ENCODE measurements around the gene ZFC3H1. TPM values are rescaled to one million over a fixed set of nuclear protein-coding genes. Genes with fewer than 3 reads are reported as not detected.

The ZFC3H1 gene
- total RNA-seq, 1 donor from 2014 or later: 38.2 TPM

- Mint-ChIP-seq H3K4me1 (ENCODE audit: unreplicated experiment) (no peaks in the 10 kb centered on the region), H3K9me3 (no peaks in the 10 kb centered on the region), H3K4me3 (no peak overlapping the region), H3K27me3 (no peaks in the 10 kb centered on the region), H3K27ac (no peak overlapping the region), H3K36me3 (no peaks in the 10 kb centered on the region)
- no peak for TF ChIP-seq CTCF (conservative IDR thresholded peaks at IDR 0.05)
- DNase-seq (ENCODE audit: extremely low spot score, unreplicated experiment): no peak
Observed at GRCh38 chr12:71587012-71587411, 76.6 kb downstream of the ZFC3H1 start.

- Mint-ChIP-seq H3K36me3 (no peaks in the 10 kb centered on the region), H3K4me1 (ENCODE audit: unreplicated experiment) (no peaks in the 10 kb centered on the region), H3K27ac (no peak overlapping the region), H3K9me3 (no peaks in the 10 kb centered on the region), H3K4me3 (no peak overlapping the region), H3K27me3 (no peaks in the 10 kb centered on the region)
- no peak for DNase-seq (ENCODE audit: extremely low spot score, unreplicated experiment)
- no peak for TF ChIP-seq CTCF (conservative IDR thresholded peaks at IDR 0.05)
Observed at GRCh38 chr12:71585218-71585617, 78.4 kb downstream of the ZFC3H1 start.

- Mint-ChIP-seq H3K27ac (no peak overlapping the region), H3K4me3 (no peak overlapping the region), H3K36me3 (no peaks in the 10 kb centered on the region), H3K4me1 (ENCODE audit: unreplicated experiment) (no peaks in the 10 kb centered on the region), H3K27me3 (no peaks in the 10 kb centered on the region), H3K9me3 (no peaks in the 10 kb centered on the region)
- no peak for TF ChIP-seq CTCF (conservative IDR thresholded peaks at IDR 0.05)
- DNase-seq (ENCODE audit: extremely low spot score, unreplicated experiment): no peak
Observed at GRCh38 chr12:71584356-71584755, 79.3 kb downstream of the ZFC3H1 start.

- Mint-ChIP-seq H3K4me3 (no peak overlapping the region), H3K9me3 (no peaks in the 10 kb centered on the region), H3K4me1 (ENCODE audit: unreplicated experiment) (no peaks in the 10 kb centered on the region), H3K27ac (no peak overlapping the region), H3K27me3 (no peaks in the 10 kb centered on the region), H3K36me3 (no peaks in the 10 kb centered on the region)
- DNase-seq (ENCODE audit: extremely low spot score, unreplicated experiment): no peak
- no peak for TF ChIP-seq CTCF (conservative IDR thresholded peaks at IDR 0.05)
Observed at GRCh38 chr12:71582925-71583324, 80.7 kb downstream of the ZFC3H1 start.

- DNase-seq (ENCODE audit: extremely low spot score, unreplicated experiment): no peak
- no peak for TF ChIP-seq CTCF (conservative IDR thresholded peaks at IDR 0.05)
- Mint-ChIP-seq H3K27ac (no peak overlapping the region), H3K36me3 (no peaks in the 10 kb centered on the region), H3K4me3 (no peak overlapping the region), H3K27me3 (no peaks in the 10 kb centered on the region), H3K4me1 (ENCODE audit: unreplicated experiment) (peaks cover 6% of the 10 kb centered on the region), H3K9me3 (no peaks in the 10 kb centered on the region)
Observed at GRCh38 chr12:71581206-71581605, 82.4 kb downstream of the ZFC3H1 start.

GRCh38 chr12:71578694-71579258 is 84.9 kb downstream of the ZFC3H1 start:
- TF ChIP-seq CTCF (conservative IDR thresholded peaks at IDR 0.05): no peak
- Mint-ChIP-seq H3K36me3 (no peaks in the 10 kb centered on the region), H3K9me3 (no peaks in the 10 kb centered on the region), H3K27ac (no peak overlapping the region), H3K27me3 (no peaks in the 10 kb centered on the region), H3K4me1 (ENCODE audit: unreplicated experiment) (peaks cover 7% of the 10 kb centered on the region), H3K4me3 (no peak overlapping the region)
- DNase-seq (ENCODE audit: extremely low spot score, unreplicated experiment): no peak

Data from type B pancreatic cell (in vitro differentiated cells).